NCI-H146 (cell line): ENCODE measurements around the gene WDR26.
"Not testable (repeated sequence)": the region's sequence is repeated elsewhere in the genome, so short reads cannot be mapped to it uniquely, and the experiment has no call there.

ENCODE experiments used
- DNase-seq: peaks from one replicate; lab custom pipeline; 2025; lab: John Stamatoyannopoulos, UW

Gene WDR26

GRCh38 chr1:224433701-224434672 lies 610 bp downstream of the WDR26 start:
- peak; percentile 55 for DNase-seq

DNA sequence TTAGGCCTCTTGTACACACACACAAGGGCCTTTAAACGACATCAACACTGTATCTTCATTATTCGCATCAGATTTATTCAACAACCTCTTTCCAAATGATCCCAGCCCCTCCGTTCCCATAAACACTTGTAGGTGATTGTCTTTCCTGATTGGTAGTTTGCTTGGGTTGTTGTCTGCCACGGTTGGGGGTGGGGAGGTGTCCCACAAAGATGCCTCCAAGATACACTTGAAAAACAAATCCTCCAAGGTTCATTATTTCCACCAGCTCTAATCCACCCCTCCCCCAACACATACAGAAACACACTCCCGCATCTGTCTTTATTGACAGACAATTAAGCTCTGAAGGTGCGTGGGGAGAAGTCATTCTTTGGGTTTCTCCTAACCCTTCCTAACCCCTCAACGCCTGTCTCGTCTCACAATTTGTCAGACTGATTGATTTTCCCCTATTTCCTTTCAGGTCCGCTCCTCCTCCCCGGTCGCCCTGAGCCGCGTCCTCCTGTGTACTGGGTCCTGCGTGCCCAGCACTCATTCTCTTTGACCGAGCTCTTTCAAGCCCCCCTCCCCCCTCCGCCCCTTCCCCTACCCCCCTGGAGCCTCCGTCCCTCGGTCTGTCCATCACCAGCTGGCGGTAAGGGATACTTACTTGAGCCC lies 1.4 kb downstream of the WDR26 start:
- DNase-seq, result peak; percentile 55

- no peak for DNase-seq
These were observed 1.9 kb downstream of the WDR26 start for GRCh38 chr1:224432672-224433040.

DNA sequence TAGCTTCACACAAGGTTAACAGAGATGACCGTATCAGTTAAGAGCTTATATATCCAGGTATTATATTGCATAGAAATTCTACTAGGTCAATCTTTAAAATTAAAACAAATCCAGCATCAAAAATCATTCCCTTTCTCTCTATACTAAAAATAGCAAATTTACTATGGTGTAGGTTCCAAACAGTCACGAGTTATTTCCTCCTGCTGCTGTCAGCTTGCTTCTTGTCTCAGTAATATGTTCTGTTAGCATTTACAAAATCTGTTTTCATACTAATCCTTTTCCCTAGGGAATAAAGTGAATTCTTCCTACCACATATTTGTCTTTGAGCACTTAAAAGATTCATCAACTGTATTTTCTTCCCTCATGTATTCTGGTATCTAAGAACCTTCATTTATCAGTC lies 2.5 kb downstream of the WDR26 start:
- no peak for DNase-seq

DNA sequence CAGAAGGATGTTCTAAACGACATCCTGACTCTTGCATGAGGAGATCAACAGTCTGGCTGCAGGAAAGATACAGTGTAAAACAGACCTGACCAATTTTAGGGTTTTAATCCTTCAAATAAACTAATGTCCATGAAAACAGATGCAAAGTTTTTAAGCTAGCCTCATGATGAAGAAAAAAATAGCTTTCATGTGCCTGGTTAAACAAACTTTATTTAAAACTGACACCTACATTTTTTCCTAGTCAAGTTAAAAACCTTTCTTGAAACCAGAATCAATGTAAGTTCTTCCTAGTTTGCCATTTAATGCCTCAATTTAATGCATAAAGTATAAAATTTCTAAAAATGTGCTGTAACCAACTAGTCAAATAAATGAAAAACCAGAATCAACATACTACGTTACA lies 2.9 kb downstream of the WDR26 start:
- no peak for DNase-seq

DNA sequence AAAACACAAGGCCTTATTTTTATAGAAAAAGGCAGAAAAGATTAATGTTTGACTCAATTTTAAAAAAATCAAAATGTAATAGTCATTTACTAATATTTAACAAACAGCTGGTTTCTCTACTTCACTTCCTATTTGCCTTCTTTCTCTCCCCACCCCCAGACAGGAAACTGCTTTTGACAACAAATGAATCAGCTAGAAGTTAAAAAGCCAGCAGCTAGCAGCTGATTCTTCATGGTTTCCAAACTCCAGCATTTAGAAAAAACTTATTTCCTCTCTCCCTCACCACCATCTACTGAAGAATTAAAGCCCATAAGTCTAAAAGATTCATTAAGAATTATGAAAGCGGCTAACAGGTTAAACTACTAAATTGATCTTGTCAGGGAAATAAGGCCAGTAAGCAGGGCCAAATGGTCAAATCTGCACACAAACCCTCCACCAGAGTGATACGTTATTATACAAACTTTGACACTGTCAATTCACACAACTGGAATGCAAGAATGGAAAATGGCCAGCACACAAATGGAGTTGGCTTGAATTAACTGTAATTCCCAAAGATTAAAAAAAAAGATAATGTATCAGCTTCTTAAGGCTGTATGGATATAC lies 4.0 kb downstream of the WDR26 start:
- no peak for DNase-seq

- DNase-seq, result no peak
These were observed 4.8 kb downstream of the WDR26 start for GRCh38 chr1:224429616-224430326.

GRCh38 chr1:224428713-224429112 lies 5.9 kb downstream of the WDR26 start:
- DNase-seq, result not testable (repeated sequence)

DNA sequence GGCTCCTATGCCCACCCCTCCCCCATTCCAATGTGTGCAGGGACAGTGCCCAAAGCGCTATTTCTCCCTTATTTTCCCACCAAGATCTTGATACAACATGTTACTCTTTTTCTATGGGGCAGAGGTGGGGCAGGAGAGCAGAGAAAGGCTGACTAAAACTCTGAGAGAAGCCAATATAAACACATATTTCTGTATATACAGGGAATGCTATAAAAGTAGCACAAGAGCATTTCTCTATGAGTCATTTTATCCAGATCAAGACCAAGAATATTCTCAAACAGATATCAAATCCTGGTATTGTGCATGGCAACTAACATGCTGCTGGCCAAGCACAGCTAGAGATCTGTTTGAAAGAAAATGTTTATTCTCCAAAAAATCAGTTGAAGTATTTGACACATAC lies 7.3 kb downstream of the WDR26 start:
- DNase-seq, result no peak

DNA sequence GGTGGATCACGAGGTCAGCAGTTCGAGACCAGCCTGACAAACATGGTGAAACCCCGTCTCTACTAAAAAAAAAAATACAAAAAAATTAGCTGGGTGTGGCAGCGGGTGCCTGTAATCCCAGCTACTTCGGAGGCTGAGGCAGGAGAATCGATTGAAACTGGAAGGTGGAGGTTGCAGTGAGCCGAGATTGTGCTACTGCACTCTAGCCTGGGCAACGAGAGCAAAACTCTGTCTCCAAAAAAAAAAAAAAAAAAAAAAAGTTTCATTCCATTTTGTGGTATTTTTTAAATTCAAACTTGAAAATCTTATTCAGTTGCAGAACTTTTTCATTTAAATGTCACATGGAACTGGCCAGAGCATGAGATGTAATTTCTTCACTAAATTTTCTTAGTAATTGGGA lies 7.7 kb downstream of the WDR26 start:
- DNase-seq, result not testable (repeated sequence)

DNA sequence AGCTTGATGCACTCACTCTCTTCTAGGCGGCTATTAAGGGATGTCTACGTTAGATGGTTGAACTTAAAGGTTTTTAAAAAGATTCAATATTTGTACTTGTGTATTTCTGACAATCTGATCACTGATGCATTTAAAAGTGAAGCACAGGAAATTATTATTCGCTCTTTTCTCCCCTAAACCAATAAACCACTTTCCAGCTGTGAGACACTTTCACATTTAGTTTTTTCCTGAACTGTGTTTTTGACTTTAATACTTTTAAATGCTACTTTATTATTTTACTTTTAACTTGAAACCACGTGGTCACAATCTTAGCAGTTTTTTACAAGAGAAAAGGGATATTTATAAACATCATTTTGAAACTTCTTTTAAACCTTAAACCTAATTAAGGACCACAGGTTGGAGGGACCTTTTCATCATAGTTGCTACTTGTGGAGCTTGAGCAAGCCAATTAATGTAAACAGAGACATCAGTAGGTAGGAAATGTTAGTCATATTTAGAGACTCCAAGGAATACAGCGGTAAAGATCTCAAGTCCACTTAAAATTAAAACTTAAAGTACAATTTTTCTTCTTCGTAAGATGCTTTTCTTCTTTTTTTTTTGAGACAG lies 9.2 kb downstream of the WDR26 start:
- DNase-seq, result no peak

DNA sequence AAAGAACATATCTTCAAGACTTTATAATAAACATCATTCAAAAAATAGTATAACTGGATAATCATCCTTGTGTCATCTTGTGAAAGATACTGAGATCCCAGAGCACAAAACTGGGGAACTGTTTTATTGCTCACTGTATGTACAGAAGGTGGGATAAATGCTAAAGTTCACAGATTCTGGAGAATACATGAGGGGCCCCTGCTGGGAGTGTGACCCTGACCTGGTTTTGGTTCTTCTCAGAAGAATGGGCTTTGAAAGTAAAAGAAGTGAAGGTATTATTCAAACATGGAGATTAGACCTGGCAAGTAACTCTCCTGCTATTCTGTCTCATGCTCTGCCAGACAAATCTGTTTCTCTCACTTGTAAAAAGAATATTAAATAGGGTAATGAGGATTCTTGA lies 14.5 kb downstream of the WDR26 start:
- no peak for DNase-seq

GRCh38 chr1:224411766-224412165 lies 22.8 kb downstream of the WDR26 start:
- DNase-seq, result no peak

- no peak for DNase-seq
These were observed 26.4 kb downstream of the WDR26 start for GRCh38 chr1:224408294-224408590.

DNA sequence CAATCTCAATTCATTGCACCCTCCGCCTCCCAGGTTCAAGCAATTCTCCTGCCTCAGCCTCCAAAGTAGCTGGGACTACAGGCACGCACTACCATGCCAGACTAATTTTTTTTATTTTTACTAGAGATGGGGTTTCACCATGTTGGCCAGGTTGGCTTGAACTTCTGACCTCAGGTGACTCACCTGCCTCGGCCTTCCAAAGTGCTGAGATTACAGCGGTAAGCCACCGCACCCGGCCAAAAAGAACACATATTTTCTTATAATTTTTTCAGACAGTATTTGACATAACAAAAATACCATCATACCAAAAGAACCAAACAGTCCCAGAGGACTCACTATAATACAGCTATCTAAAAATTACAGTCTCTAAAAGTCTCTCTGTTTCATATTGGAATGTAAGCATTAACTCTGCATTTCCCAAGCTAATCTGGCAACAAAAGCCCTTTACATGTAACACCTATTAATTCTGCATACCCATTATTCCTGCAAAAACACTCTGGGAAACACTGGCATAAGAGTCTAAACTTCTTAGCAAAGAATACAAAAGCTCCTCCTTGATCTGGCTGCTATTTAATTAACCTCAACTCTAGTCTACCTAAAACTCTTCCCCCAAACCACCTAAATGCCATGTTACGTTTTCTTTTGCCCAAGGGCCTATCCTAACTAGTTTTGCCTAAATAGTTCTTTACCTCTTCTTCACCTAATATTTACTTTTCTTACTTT lies 26.9 kb downstream of the WDR26 start:
- DNase-seq, result no peak

DNA sequence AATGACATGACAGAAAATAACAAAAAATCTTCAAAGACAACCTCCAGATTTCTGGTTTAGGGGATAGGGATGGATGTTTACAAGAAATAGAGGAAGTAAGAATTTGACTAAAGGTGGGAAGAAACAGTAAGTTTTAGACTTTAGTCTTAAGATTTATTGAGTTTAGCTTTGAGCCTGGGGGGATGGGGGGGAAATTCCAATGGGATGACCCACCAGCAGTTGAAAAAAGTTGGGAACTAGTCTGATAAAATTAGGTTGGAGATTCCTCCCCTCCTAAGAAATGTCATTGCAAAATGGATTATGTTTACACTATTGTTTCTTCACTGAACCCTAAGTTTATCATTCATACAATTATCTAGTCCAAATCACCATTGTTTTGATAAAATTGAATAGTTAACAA lies 28.4 kb downstream of the WDR26 start:
- DNase-seq, result no peak

GRCh38 chr1:224405604-224405970 lies 29.0 kb downstream of the WDR26 start:
- no peak for DNase-seq

DNA sequence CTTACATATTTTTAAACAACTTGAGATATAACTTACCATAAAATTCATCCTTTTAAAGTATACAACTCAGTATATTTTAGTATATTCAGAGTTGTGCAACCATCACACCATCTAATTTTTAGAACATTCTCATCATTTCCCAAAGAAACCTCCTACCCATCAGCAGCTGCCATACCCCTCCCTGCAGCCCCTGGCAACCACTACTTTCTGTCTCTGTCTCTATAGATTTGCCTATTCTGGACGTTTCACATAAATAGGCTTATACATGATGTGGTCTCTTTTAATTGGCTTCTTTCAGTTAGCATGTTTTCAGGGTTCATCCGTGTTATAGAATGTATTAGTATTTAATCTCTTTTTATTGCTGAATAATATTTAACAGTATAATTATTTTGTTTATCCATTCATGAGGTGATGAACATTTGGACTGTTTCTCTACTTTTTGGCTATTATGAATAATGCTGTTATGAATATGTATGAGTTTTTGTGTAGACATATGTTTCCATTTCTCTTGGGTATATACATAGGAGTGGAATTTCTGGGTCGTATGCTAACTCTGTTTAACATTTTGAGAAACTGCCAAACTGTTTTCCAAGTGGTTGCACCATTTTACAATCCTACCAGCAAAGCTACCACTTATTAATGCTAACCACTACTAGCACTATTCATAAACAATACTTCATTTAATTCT lies 29.5 kb downstream of the WDR26 start:
- no peak for DNase-seq

GRCh38 chr1:224402472-224403036 lies 32.0 kb downstream of the WDR26 start:
- DNase-seq, result no peak

DNA sequence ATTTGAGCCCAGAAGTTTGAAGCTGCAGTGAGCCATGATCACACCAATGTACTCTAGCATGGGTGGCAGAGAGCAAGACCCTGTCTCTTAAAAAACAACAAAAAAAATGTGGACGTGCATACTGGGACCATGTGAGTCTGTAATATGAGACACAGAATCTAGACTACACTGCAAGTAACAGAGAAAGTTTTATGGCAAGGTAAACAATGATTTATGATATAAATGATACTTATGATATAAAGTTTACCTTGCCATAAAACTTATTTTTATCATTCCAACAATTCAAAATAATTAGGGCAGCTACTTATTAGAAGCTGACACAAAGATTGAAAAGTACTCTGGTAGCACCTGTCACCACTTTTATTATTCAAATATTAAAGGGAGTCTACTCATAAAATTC lies 34.7 kb downstream of the WDR26 start:
- DNase-seq, result no peak

DNA sequence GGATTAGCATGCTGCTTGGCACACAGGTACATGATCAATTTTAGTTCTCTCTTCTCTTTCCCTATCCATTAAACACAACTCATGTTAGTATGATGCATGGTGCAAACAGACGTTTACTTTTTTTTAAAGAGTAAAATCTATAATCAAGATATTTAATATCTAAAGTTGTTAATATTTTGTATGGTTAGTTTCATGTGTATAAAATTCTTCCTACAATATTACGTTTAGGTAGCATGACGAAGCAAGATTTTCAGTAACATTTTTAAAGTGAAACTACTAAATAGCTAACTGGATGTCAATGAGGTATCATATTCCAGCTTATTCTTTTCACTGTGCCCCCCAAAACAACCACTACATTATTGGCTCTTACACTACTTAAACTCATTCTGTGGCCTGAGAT lies 41.3 kb downstream of the WDR26 start:
- no peak for DNase-seq
